Motor neuron (in vitro differentiated cells): ENCODE data around the gene JAK1. TPM values are rescaled to one million over a fixed set of nuclear protein-coding genes. Genes with fewer than 3 reads are reported as not detected.

ENCODE experiments used
- ATAC-seq, 8 experiments: fragments of 200-7000 bp; cut with Tn5 transposase; replicated peaks in 6 of 8; 2 replicates each; pipeline ENCODE4 v1.8.0; 2021; ENCODE audit warnings: mild to moderate bottlenecking in 8 of 8, moderate library complexity in 8 of 8
- H3K27ac ChIP-seq, 2 donors: fragments of 250-450 bp; sonication (Bioruptor Pico); 2 replicates each; pipeline ENCODE4 v1.9.0; 2021; ENCODE audit warnings: antibody characterized with exemption in 2 of 2, mild to moderate bottlenecking in 2 of 2, moderate library complexity in 1 of 2
- H3K4me1 ChIP-seq, 2 donors: fragments of 250-450 bp; sonication (Bioruptor Pico); replicated peaks in 1 of 2; 2 replicates each; pipeline ENCODE4 v1.6.1; 2021; ENCODE audit warnings: antibody characterized with exemption in 2 of 2, mild to moderate bottlenecking in 2 of 2, moderate library complexity in 1 of 2
- H3K4me3 ChIP-seq, 5 donors: fragments of 250-450 bp; sonication (Bioruptor Pico); 2 replicates each; pipeline ENCODE4 v1.9.0; 2021; ENCODE audit warnings: antibody characterized with exemption in 5 of 5, mild to moderate bottlenecking in 5 of 5, moderate library complexity in 4 of 5
- WGBS, 10 experiments: fragments of 450-650 bp; shearing (Covaris generic); methylation state at CpG; one replicate each; pipeline ENCODE4 v1.0.0; 2022; 5-methylcytosine and 5-hydroxymethylcytosine counted together
- in situ Hi-C, 9 experiments: fragments of 400-800 bp; cut with MboI; loops; one replicate each; pipeline ENCODE4 v1.15.0; 2021; ENCODE audit warnings: low sequenced_read_pairs in 9 of 9, low pct_unique_long_range_greater_than_20kb in 2 of 9; ENCODE audit not compliant: unreplicated experiment in 9 of 9
- total RNA-seq, 8 experiments: library from RNA; unstranded; fragments of 300-600 nt; gene quantifications; 2 replicates each; pipeline versions ENCODE4 v1.2.3 to v1.2.4, GENCODE V29; 2022

The JAK1 gene
- total RNA-seq, 8 experiments from 2014 or later, result 44.8 to 149 (median 73.3) TPM

DNA sequence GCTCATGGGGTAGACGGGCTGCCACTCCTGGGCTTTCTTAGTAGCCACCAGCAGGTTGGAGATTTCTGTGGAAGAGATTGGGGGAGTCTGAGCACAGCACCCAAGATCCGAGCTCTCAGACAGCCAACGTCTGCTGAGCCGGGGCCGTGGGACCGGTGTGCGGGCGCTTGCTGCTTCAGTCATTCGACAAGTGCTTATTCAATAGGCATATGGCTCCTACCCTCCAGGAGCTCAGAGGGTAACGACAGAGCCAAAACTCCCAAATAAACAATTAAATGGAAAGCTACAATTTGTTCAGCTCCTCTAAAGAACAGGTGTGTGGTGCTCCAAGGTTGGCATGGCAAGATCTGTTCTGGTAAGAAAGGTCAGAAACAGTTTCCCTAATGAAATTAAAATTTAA lies 115.5 kb downstream of the JAK1 start:
- Histone ChIP-seq H3K27ac (no peak overlapping the region), H3K4me3 (no peak overlapping the region), H3K4me1 (peaks cover 7 to 12% of the 10 kb centered on the region in 2 donors)
- no peak for ATAC-seq
- in situ Hi-C loops, result no loop called here
- 60 to 100% (median 89%) methylated on average over 1 to 10 of the region's 10 CpGs; no CpG with 5 or more reads in 4 of the 10 experiments for WGBS, 10 experiments

- H3K27ac ChIP-seq, result no peak overlapping the region
- H3K4me1 ChIP-seq, result peaks cover 7 to 12% of the 10 kb centered on the region in 2 donors
- ATAC-seq, result no peak
- in situ Hi-C loops, result loop anchor here in 4 of 9 experiments (25.0 kb wide), 1 partner anchor 588 kb away; no protein-coding TSS in a partner anchor
- WGBS, 10 experiments, result 67 to 100% (median 92%) methylated on average over 1 to 7 of the region's 11 CpGs; no CpG with 5 or more reads in 3 of the 10 experiments
- no peak overlapping the region for H3K4me3 ChIP-seq
Observed at GRCh38 chr1:64849942-64850341, 116.4 kb downstream of the JAK1 start.

GRCh38 chr1:64848803-64849202 lies 117.5 kb downstream of the JAK1 start:
- WGBS, 10 experiments, result 15 to 100% (median 38%) methylated on average over 1 to 4 of the region's 4 CpGs; no CpG with 5 or more reads in 1 of the 10 experiments
- Histone ChIP-seq H3K4me3 (no peak overlapping the region), H3K4me1 (peaks cover 7 to 12% of the 10 kb centered on the region in 2 donors), H3K27ac (peak overlapping the region; percentile 11 to 43)
- in situ Hi-C loops, result loop anchor here in 4 of 9 experiments (25.0 kb wide), 1 partner anchor 587 kb away; no protein-coding TSS in a partner anchor
- peak in 5 of 8 experiments; percentile 38 to 84 (median 71) for ATAC-seq

GRCh38 chr1:64848136-64848535 lies 118.2 kb downstream of the JAK1 start:
- in situ Hi-C loops, result loop anchor here in 4 of 9 experiments (25.0 kb wide), 1 partner anchor 586 kb away; no protein-coding TSS in a partner anchor
- no peak overlapping the region for H3K27ac ChIP-seq
- WGBS, 10 experiments, result 89 to 100% (median 94%) methylated on average over 1 to 3 of the region's 3 CpGs; no CpG with 5 or more reads in 4 of the 10 experiments
- peaks cover 7 to 12% of the 10 kb centered on the region in 2 donors for H3K4me1 ChIP-seq
- ATAC-seq, result no peak
- H3K4me3 ChIP-seq, result no peak overlapping the region

- in situ Hi-C loops, result loop anchor here in 4 of 9 experiments (25.0 kb wide), 1 partner anchor 585 kb away; no protein-coding TSS in a partner anchor
Observed at GRCh38 chr1:64847666-64848065, 118.7 kb downstream of the JAK1 start.

GRCh38 chr1:64846573-64847430 lies 119.5 kb downstream of the JAK1 start:
- H3K4me3 ChIP-seq, result no peak overlapping the region
- peaks cover 7 to 12% of the 10 kb centered on the region in 2 donors for H3K4me1 ChIP-seq
- ATAC-seq, result no peak
- H3K27ac ChIP-seq, result no peak overlapping the region
- in situ Hi-C loops, result loop anchor here in 4 of 9 experiments (25.0 kb wide), 1 partner anchor 585 kb away; no protein-coding TSS in a partner anchor
- WGBS, 10 experiments, result 78 to 100% (median 92%) methylated on average over 2 to 9 of the region's 10 CpGs; no CpG with 5 or more reads in 5 of the 10 experiments

More at GRCh38 chr1:64847666-64848065, 118.7 kb downstream of the JAK1 start:
- ATAC-seq, result no peak
- Histone ChIP-seq H3K4me1 (peaks cover 7 to 12% of the 10 kb centered on the region in 2 donors), H3K4me3 (no peak overlapping the region), H3K27ac (no peak overlapping the region)
- WGBS, 10 experiments, result 80 to 94% (median 83%) methylated on average over 1 to 4 of the region's 4 CpGs; no CpG with 5 or more reads in 5 of the 10 experiments

DNA sequence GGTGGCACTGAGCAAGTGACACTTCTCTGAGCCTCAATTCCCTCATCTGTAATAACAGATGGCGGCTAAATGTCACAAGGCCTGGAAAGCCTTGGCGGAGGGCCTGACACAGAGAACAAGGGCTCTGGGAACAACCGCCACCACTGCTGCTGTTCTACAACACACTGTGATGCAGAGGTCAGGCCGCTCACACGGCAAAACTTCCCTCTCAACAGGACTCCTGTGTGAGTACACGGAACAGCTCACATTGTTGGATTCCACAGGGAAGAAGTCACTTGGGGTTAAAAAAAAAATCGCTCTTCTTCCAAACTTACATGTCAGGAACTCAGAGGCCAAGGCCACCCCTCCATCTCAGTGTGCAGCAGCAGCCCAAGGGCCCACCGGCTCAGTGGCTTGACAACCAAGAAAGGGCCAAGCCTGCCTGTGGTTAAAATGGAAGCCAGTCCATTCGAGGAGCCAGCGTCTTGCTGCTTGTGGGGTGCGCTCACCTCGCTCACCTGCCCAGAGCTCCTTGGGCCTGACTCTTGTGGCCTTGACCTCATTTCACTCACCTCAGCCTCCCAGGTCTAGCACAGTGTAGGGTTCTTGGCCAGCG lies 120.4 kb downstream of the JAK1 start:
- in situ Hi-C loops, result loop anchor here in 4 of 9 experiments (25.0 kb wide), 1 partner anchor 584 kb away; no protein-coding TSS in a partner anchor
- 90 to 100% (median 95%) methylated on average over 1 to 9 of the region's 13 CpGs; no CpG with 5 or more reads in 3 of the 10 experiments for WGBS, 10 experiments
- no peak overlapping the region for H3K27ac ChIP-seq
- H3K4me1 ChIP-seq, result peaks cover 7 to 12% of the 10 kb centered on the region in 2 donors
- no peak overlapping the region for H3K4me3 ChIP-seq
- ATAC-seq, result no peak

DNA sequence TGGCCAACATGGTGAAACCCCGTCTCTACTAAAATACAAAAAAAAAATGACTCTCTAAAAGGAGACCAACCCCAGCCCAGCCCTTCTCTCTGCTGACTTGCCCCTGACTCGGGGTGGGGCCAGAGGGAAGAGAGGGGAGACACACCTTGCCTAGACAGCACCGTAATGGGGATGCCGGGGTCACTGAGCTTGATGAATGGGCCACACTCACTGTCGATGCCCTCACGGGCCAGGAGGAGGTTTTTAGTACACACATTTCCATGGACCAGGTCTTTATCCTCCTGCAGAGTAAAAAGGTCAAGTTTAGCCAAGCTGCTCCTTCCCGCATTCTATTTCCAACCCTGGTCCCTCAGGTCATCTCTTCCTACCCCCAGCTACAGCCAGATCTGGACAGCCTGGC lies 121.7 kb downstream of the JAK1 start:
- H3K4me1 ChIP-seq, result peaks cover 7 to 12% of the 10 kb centered on the region in 2 donors
- in situ Hi-C loops, result loop anchor here in 4 of 9 experiments (25.0 kb wide), 1 partner anchor 582 kb away; no protein-coding TSS in a partner anchor
- no peak overlapping the region for H3K27ac ChIP-seq
- WGBS, 10 experiments, result 70 to 100% (median 92%) methylated on average over 1 to 6 of the region's 7 CpGs; no CpG with 5 or more reads in 3 of the 10 experiments
- no peak overlapping the region for H3K4me3 ChIP-seq
- no peak for ATAC-seq

DNA sequence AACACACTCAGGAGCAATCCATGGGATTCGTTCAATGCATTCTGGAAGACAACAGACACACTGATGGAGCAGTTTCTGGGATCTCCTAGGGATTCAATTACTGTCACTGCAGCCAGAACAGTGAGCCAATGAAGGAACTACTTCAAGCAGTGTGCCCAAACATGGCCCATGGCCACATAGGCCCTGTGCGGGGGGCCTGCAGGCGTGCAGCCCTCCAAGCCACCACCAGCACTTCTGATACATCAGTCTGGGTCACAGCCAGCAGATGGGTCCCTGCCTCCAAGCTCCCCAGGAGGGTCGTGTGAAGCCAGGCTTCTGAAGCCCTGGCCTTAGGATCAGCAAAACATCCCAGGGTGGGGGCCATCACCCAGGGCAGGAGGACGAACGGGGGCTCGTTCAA lies 122.2 kb downstream of the JAK1 start:
- in situ Hi-C loops, result loop anchor here in 4 of 9 experiments (25.0 kb wide), 1 partner anchor 582 kb away; no protein-coding TSS in a partner anchor
- ATAC-seq, result no peak
- Histone ChIP-seq H3K4me3 (no peak overlapping the region), H3K4me1 (peaks cover 4 to 9% of the 10 kb centered on the region in 2 donors), H3K27ac (no peak overlapping the region)
- 82 to 100% (median 93%) methylated on average over 2 to 7 of the region's 7 CpGs; no CpG with 5 or more reads in 5 of the 10 experiments for WGBS, 10 experiments

DNA sequence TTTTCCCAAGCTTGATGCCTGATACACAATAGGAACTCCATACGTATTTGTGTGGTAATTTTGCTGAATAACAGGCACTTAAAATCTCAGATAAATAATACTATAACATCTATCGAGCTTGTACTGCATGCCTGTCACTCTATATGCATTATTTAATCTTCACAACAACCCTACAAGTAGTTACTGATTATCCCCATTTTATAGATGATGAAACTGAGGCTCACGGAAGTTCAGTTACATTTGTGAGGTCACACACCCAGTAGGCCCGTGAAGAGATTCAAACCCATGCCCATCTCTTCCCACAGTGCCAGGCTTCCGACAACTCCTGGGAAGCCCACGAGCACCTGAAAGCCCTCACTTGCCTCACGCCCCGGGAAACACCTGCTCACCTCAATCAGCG lies 122.7 kb downstream of the JAK1 start:
- in situ Hi-C loops, result loop anchor here in 4 of 9 experiments (25.0 kb wide), 1 partner anchor 581 kb away; no protein-coding TSS in a partner anchor
- Histone ChIP-seq H3K4me3 (no peak overlapping the region), H3K27ac (no peak overlapping the region), H3K4me1 (peaks cover 0 to 4% of the 10 kb centered on the region in 2 donors)
- WGBS, 10 experiments, result 80 to 100% (median 90%) methylated on average over 1 to 9 of the region's 9 CpGs; no CpG with 5 or more reads in 1 of the 10 experiments
- no peak for ATAC-seq

DNA sequence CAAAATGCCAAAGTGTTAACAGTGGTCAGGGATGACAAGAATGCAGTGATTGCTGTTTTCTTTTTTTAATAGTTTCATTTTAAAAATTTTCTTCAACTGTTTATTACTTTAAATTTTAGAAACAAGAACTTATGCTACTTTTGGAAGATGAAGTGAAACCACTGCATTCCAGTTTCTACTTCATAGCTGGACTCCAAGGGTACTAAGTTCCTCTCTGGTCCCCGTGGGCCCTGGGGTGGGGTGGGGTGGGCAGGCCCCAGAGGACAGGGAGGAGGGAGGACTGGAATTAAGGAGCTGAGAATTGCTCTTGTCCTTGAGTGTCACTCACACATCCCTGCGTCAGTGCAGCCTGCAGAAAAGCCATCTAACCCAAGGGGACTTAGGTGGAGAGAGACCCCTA lies 124.1 kb downstream of the JAK1 start:
- H3K27ac ChIP-seq, result no peak overlapping the region

GRCh38 chr1:64841330-64842065 lies 124.9 kb downstream of the JAK1 start:
- ATAC-seq, result no peak
- Histone ChIP-seq H3K4me3 (no peak overlapping the region), H3K27ac (no peak overlapping the region), H3K4me1 (no peaks in the 10 kb centered on the region)
- in situ Hi-C loops, result loop anchor here in 4 of 9 experiments (25.0 kb wide), 1 partner anchor 579 kb away; no protein-coding TSS in a partner anchor
- WGBS, 10 experiments, result 20 to 80% (median 61%) methylated on average over 1 to 6 of the region's 6 CpGs; no CpG with 5 or more reads in 1 of the 10 experiments

More for the DNA sequence above, 124.1 kb downstream of the JAK1 start:
- in situ Hi-C loops, result loop anchor here in 4 of 9 experiments (25.0 kb wide), 1 partner anchor 580 kb away; no protein-coding TSS in a partner anchor
- Histone ChIP-seq H3K4me1 (no peaks in the 10 kb centered on the region), H3K4me3 (no peak overlapping the region)
- ATAC-seq, result no peak
- 42 to 100% (median 75%) methylated on average over 1 to 2 of the region's 2 CpGs; no CpG with 5 or more reads in 4 of the 10 experiments for WGBS, 10 experiments
